ENCODE data around the gene APOA1. TPM values are rescaled to one million over a fixed set of nuclear protein-coding genes. Genes with fewer than 3 reads are reported as not detected.

Gene APOA1
- total and polyA plus RNA-seq, 12 donors: 3.8 to 398 (median 70.5) TPM

GRCh38 chr11:116827461-116827860 lies 10.0 kb downstream of the APOA1 start:
- Histone ChIP-seq H3K36me3 (no peaks in the 10 kb centered on the region), H3K9me3 (no peaks in the 10 kb centered on the region), H3K4me3 (no peak overlapping the region), H3K4me1 (peaks cover 0 to 3% (median 0%) of the 10 kb centered on the region in 9 donors), H3K27ac (no peak overlapping the region), H3K27me3 (no peaks in the 10 kb centered on the region)
- DNase-seq: no peak
- no peak for TF ChIP-seq CTCF (IDR thresholded peaks at IDR 0.05)
- WGBS, 2 donors: 94 to 96% methylated on average over 6 of the region's 6 CpGs
- intact Hi-C loops (cut with DNase I): loop anchor here in 1 of 10 donors (1.0 kb wide), 1 partner anchor 17 kb away; no protein-coding TSS in a partner anchor
- ATAC-seq: no peak

- Histone ChIP-seq H3K4me1 (peaks cover 0 to 3% (median 0%) of the 10 kb centered on the region in 9 donors), H3K27ac (no peak overlapping the region), H3K9me3 (no peaks in the 10 kb centered on the region), H3K4me3 (no peak overlapping the region), H3K27me3 (no peaks in the 10 kb centered on the region), H3K36me3 (no peaks in the 10 kb centered on the region)
- DNase-seq: no peak
- no peak for TF ChIP-seq CTCF (IDR thresholded peaks at IDR 0.05)
- WGBS, 2 donors: 67 to 73% methylated on average over 9 of the region's 9 CpGs
- ATAC-seq: no peak
- intact Hi-C loops (cut with DNase I): loop anchor here in 1 of 10 donors (1.0 kb wide), 1 partner anchor 17 kb away; no protein-coding TSS in a partner anchor
Observed at GRCh38 chr11:116826751-116827431, 10.5 kb downstream of the APOA1 start.

- intact Hi-C loops (cut with DNase I): no loop called here
Observed at GRCh38 chr11:116825854-116826750, 11.3 kb downstream of the APOA1 start.

More at GRCh38 chr11:116825854-116826750, 11.3 kb downstream of the APOA1 start:
- Histone ChIP-seq H3K27me3 (no peaks in the 10 kb centered on the region), H3K4me1 (peaks cover 0 to 3% (median 0%) of the 10 kb centered on the region in 9 donors), H3K4me3 (no peak overlapping the region), H3K36me3 (no peaks in the 10 kb centered on the region), H3K9me3 (no peaks in the 10 kb centered on the region), H3K27ac (no peak overlapping the region)
- TF ChIP-seq CTCF (IDR thresholded peaks at IDR 0.05): no peak
- 77% methylated on average over 22 of the region's 22 CpGs for WGBS, 2 donors
- DNase-seq: no peak
- no peak for ATAC-seq

Data from heart right ventricle (tissue), 16 donors.